ENCODE data around the gene CDIPT. TPM values are rescaled to one million over a fixed set of nuclear protein-coding genes. Genes with fewer than 3 reads are reported as not detected.

CDIPT gene
- 64.0 to 105 TPM (median 103 TPM) in 5 replicates for total RNA-seq (2022; extraction: Qiagen RNA extraction)

DNA sequence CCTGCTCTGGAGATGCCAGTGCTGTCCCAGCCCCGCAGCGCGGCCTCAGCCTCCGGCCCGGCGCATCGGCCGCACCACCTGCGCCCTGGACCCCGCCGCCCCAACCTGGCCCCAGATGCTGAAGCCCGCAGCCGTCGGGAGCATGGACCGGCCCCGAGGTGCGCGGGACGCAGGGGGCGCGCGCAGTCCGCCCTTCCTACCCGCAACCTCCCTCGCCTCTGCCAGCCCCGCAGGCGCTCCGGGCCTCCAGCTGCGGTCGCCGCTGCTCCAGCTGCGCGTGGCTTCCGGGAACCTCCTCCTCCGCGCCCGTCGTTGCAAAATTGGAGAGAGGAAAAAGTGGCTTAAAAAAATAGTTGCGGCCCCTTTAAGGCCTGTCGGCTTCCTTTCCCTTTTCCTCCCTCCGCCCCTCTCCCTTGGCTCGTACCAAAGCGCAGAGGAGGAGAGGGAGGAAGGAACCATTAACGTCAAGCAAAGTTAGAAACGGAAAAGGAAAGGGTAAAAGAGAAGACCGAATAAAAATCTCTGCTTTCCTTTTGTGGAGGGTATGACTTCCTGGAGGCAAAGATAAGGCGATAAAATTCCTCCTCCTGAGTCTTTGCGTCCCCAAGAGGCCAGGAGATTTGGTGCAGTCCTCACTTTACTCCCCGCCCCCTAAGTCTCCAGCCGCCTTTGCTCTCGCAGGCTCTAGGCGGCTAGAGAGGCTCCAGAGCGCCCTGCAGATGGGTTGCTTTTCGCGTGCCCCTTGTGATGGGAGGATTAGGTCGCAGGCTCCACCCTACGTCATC, at the start of gene CDIPT:
CDIPT (minus strand) TSS at position 343 of the 785 bp plus-strand sequence. CDS start 369 bp downstream, outside the sequence.

DNA sequence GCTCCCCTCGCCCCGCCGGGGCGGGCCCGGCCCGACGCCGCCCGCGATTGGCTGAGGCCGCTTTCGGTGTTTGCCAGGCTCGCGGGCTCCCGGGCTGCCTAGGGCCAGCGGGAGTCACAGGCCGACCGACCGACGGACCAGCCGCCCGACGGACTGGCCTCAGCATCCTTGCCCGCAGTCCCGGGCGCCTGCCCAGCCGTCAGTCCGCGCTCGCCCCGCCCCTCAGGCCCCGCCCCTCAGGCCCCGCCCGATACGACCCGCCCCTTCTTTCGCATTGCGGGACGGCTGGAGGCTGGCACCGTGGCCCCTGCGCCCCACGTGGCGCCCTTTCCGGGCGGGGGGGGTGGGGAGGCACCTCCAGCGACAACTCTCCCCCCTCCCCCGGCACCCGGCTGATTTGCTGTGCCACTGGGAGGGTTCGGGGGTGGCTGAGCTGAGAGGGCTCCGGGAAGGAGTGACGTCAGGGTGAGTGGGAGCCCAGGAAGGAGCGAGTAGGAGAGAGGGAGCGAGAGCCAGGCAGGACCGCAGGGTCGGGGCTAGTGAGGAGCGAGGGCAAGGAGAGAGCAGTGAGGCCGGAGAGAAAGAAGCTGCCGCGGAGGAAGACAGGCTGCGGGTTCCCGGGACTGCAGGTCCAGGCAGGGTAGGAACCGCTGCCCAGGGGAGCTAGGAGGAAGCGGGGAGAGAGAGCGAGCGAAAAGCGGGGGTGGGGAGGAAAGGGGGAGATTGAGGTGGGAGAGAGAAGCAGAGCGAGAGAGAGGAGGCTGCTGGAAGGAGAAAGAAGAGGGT, 37.3 kb upstream of the CDIPT start, which contains the start of gene ASPHD1:
ASPHD1 (plus strand) TSS at position 387 of the 786 bp plus-strand sequence. CDS start 484 bp downstream, outside the sequence.

GRCh38 chr16:29899516-29900101, 36.6 kb upstream of the CDIPT start, which contains the start of gene SEZ6L2:
Gene SEZ6L2 (minus strand): TSS chr16:29899550. CDS start chr16:29899019, 531 bp downstream.

GRCh38 chr16:29820271-29820701, 42.7 kb downstream of the CDIPT start, which contains the start of gene MVP:
Gene MVP (plus strand): TSS chr16:29820462. CDS start chr16:29830550, 10,088 bp downstream.

DNA sequence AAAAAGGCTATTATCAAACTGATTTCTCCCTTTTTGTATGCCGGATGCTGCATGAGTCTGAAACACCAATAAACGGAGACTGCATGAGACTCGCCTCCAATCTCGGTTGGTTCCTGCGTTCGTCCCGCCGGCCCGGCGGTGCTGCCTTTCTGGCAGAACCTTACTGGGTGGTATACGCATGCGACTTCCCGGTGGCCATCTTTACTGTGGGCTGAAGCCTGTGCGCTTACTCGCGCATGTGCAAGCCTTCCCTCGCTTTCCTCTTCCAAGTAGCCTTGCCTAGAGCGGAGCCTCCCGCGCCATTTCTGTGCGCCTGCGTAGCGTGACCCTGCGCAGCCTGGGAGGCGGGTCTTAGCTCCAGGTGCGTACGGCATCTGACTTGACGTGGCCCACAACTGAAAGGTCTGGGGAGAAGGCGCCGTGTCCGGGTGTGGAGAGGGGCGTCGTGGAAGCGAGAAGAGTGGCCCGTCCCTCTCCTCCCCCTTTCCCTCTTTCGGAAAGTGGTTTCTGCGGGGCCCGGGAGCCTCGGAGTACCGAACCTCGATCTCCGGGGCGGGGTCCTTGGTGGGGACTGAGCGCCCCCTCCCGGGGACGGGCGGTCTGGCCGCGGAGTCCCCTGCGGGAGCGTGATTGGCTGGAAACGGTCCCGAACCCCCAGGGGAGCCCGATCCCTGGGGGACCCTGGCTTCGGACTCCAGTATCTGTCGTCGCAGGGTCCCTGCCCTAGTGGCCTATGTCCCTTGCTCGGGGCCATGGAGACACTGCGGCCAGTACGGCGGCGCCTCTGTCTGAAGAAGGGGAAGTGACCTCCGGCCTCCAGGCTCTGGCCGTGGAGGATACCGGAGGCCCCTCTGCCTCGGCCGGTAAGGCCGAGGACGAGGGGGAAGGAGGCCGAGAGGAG, 47.0 kb downstream of the CDIPT start, which contains the start of gene PAGR1:
PAGR1 (plus strand) TSS at position 360 of the 901 bp plus-strand sequence; CDS start at position 734, 374 bp downstream.

DNA sequence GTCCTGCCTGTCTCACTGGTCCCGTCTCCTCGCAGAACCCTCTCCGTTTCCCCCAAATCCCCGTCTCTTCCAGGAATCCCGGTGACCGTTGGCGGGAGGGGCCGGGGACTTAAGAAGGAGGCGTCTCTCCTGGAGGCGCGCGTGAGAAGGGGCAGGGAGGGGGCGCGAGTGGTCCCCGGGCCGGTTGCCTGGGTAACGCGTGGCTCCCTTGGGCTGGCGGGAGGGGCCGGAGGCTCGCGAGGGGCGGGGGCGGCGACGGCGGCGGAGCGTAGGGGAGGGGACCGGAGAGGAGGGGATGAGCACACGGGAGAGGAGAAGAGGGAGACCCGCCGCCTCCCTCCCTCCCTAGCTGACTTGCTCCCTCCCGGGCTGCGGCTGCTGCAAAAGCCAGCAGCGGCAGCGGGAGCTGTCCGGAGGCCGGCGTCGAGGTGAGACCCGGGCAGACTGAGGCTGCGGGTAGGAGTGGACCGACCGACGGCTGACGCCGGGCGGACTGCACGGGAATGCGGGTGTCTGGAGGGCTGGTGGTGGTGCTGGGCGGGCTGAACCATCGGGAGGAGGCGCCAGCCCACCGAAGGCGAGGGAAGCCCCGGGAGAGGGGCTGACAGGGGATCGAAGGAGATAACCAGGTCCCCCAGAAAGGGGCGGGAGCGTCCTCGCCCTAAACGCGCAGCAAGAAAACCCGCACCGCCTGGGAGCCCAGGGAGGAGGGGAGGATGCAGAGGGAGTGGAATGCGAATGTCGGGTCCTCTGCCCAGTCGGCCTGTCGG, 50.9 kb downstream of the CDIPT start, which contains the start of gene PRRT2:
PRRT2 (plus strand) TSS at position 298 of the 770 bp plus-strand sequence. CDS start 862 bp downstream, outside the sequence.

Other genes with a start within 250 kb of the CDIPT start
- gene SPN, start 200.0 kb downstream of the CDIPT start, total RNA-seq (2022; extraction: Qiagen RNA extraction), result 0.02 to 0.05 TPM in 2 of 5 replicates, not detected in the others
- 0.67 to 1.0 TPM (median 0.78 TPM) in 5 replicates for gene QPRT, start 184.0 kb downstream of the CDIPT start, total RNA-seq (2022; extraction: Qiagen RNA extraction)
- not detected in 5 replicates for gene C16orf54, start 117.2 kb downstream of the CDIPT start, total RNA-seq (2022; extraction: Qiagen RNA extraction)
- gene ZG16, start 85.0 kb downstream of the CDIPT start, total RNA-seq (2022; extraction: Qiagen RNA extraction), result not detected in 5 replicates
- gene KIF22, start 72.5 kb downstream of the CDIPT start, total RNA-seq (2022; extraction: Qiagen RNA extraction), result 81.0 to 104 TPM (median 94.7 TPM) in 5 replicates
- gene MAZ, start 56.7 kb downstream of the CDIPT start, total RNA-seq (2022; extraction: Qiagen RNA extraction), result 150 to 192 TPM (median 180 TPM) in 5 replicates
- gene PRRT2, start 51.0 kb downstream of the CDIPT start, total RNA-seq (2022; extraction: Qiagen RNA extraction), result 0.24 to 0.51 TPM (median 0.30 TPM) in 5 replicates
- 42.7 to 48.5 TPM (median 46.7 TPM) in 5 replicates for gene PAGR1, start 47.1 kb downstream of the CDIPT start, total RNA-seq (2022; extraction: Qiagen RNA extraction)
- gene MVP, start 42.8 kb downstream of the CDIPT start, total RNA-seq (2022; extraction: Qiagen RNA extraction), result 111 to 140 TPM (median 130 TPM) in 5 replicates
- 16.9 to 23.6 TPM (median 21.7 TPM) in 5 replicates for gene SEZ6L2, start 36.3 kb upstream of the CDIPT start, total RNA-seq (2022; extraction: Qiagen RNA extraction)
- gene ASPHD1, start 37.3 kb upstream of the CDIPT start, total RNA-seq (2022; extraction: Qiagen RNA extraction), result 16.3 to 30.7 TPM (median 27.0 TPM) in 5 replicates
- gene KCTD13, start 63.0 kb upstream of the CDIPT start, total RNA-seq (2022; extraction: Qiagen RNA extraction), result 14.2 to 21.4 TPM (median 19.0 TPM) in 5 replicates
- 78.2 to 104 TPM (median 102 TPM) in 5 replicates for gene TMEM219, start 98.9 kb upstream of the CDIPT start, total RNA-seq (2022; extraction: Qiagen RNA extraction)
- gene TAOK2, start 110.6 kb upstream of the CDIPT start, total RNA-seq (2022; extraction: Qiagen RNA extraction), result 24.7 to 36.8 TPM (median 34.0 TPM) in 5 replicates
- gene HIRIP3, start 132.4 kb upstream of the CDIPT start, total RNA-seq (2022; extraction: Qiagen RNA extraction), result 13.5 to 17.8 TPM (median 15.3 TPM) in 5 replicates
- 107 to 127 TPM (median 109 TPM) in 5 replicates for gene INO80E, start 133.0 kb upstream of the CDIPT start, total RNA-seq (2022; extraction: Qiagen RNA extraction)
- 1.7 to 3.3 TPM (median 2.7 TPM) in 5 replicates for gene DOC2A, start 147.8 kb upstream of the CDIPT start, total RNA-seq (2022; extraction: Qiagen RNA extraction)
- not detected in 5 replicates for gene C16orf92, start 160.0 kb upstream of the CDIPT start, total RNA-seq (2022; extraction: Qiagen RNA extraction)
- 0.23 to 0.58 TPM (median 0.42 TPM) in 5 replicates for gene TLCD3B, start 168.0 kb upstream of the CDIPT start, total RNA-seq (2022; extraction: Qiagen RNA extraction)
- gene ALDOA, start 202.5 kb upstream of the CDIPT start, total RNA-seq (2022; extraction: Qiagen RNA extraction), result 1,632 to 1,949 TPM (median 1,887 TPM) in 5 replicates
- gene PPP4C, start 212.8 kb upstream of the CDIPT start, total RNA-seq (2022; extraction: Qiagen RNA extraction), result 130 to 155 TPM (median 149 TPM) in 5 replicates
- 0.08 to 0.34 TPM (median 0.29 TPM) in 5 replicates for gene TBX6, start 228.7 kb upstream of the CDIPT start, total RNA-seq (2022; extraction: Qiagen RNA extraction)
- gene YPEL3, start 233.0 kb upstream of the CDIPT start, total RNA-seq (2022; extraction: Qiagen RNA extraction), result 6.0 to 12.1 TPM (median 10.9 TPM) in 5 replicates